ENCODE results near the gene HYDIN.

GRCh38 chr16:70795296-70795912 lies 435.1 kb downstream of the HYDIN start:
- TF ChIP-seq, protein P1, sequence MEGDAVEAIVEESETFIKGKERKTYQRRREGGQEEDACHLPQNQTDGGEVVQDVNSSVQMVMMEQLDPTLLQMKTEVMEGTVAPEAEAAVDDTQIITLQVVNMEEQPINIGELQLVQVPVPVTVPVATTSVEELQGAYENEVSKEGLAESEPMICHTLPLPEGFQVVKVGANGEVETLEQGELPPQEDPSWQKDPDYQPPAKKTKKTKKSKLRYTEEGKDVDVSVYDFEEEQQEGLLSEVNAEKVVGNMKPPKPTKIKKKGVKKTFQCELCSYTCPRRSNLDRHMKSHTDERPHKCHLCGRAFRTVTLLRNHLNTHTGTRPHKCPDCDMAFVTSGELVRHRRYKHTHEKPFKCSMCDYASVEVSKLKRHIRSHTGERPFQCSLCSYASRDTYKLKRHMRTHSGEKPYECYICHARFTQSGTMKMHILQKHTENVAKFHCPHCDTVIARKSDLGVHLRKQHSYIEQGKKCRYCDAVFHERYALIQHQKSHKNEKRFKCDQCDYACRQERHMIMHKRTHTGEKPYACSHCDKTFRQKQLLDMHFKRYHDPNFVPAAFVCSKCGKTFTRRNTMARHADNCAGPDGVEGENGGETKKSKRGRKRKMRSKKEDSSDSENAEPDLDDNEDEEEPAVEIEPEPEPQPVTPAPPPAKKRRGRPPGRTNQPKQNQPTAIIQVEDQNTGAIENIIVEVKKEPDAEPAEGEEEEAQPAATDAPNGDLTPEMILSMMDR (IDR thresholded peaks at IDR 0.05), result no peak
- no peak for TF ChIP-seq POLR2A (IDR thresholded peaks at IDR 0.05)

All from heart left ventricle (tissue), 13 donors.